Smooth muscle cell (in vitro differentiated cells): ENCODE results near the gene RDH16. TPM values are rescaled to one million over a fixed set of nuclear protein-coding genes. Genes with fewer than 3 reads are reported as not detected.
"Not testable (repeated sequence)": the region's sequence is repeated elsewhere in the genome, so short reads cannot be mapped to it uniquely, and the experiment has no call there.

Experiments
- DNase-seq: peaks from one replicate; lab custom pipeline; 2025; ENCODE audit not compliant: unreplicated experiment; lab: John Stamatoyannopoulos, UW
- H2AFZ ChIP-seq: fragments of 200-600 bp; sonication (generic); 2 replicates; pipeline ENCODE4 v1.6.0; 2016; ENCODE audit warnings: antibody characterized with exemption, low read depth, mild to moderate bottlenecking
- H3F3A ChIP-seq: fragments of 200-600 bp; sonication (generic); 2 replicates; pipeline ENCODE4 v1.6.0; 2017; ENCODE audit warnings: antibody characterized with exemption, low read depth
- H3K27ac ChIP-seq: fragments of 200-600 bp; sonication (generic); 2 replicates; pipeline ENCODE4 v1.5.1; 2016; ENCODE audit warnings: low read depth, mild to moderate bottlenecking
- H3K27me3 ChIP-seq: fragments of 200-600 bp; sonication (generic); 2 replicates; pipeline ENCODE4 v1.6.1; 2016; ENCODE audit warnings: low read depth, mild to moderate bottlenecking
- H3K36me3 ChIP-seq: fragments of 200-600 bp; sonication (generic); 2 replicates; pipeline ENCODE4 v1.5.1; 2016; ENCODE audit warnings: low read depth
- H3K4me1 ChIP-seq: fragments of 200-600 bp; sonication (generic); 2 replicates; pipeline ENCODE4 v1.5.1; 2016; ENCODE audit warnings: low read depth
- H3K4me2 ChIP-seq: fragments of 200-600 bp; sonication (generic); 2 replicates; pipeline ENCODE4 v1.6.0; 2016; ENCODE audit warnings: mild to moderate bottlenecking
- H3K4me3 ChIP-seq: fragments of 200-600 bp; sonication (generic); 2 replicates; pipeline ENCODE4 v1.5.1; 2016; ENCODE audit warnings: mild to moderate bottlenecking
- H3K79me2 ChIP-seq: fragments of 200-600 bp; sonication (generic); 2 replicates; pipeline ENCODE4 v1.6.0; 2016; ENCODE audit warnings: low read depth, mild to moderate bottlenecking
- H3K9ac ChIP-seq: fragments of 200-600 bp; sonication (generic); 2 replicates; pipeline ENCODE4 v1.6.0; 2016; ENCODE audit warnings: low read depth
- H3K9me3 ChIP-seq: fragments of 200-600 bp; sonication (generic); replicated peaks from 2 replicates; pipeline ENCODE4 v1.5.1; 2016; ENCODE audit warnings: low read depth
- H4K20me1 ChIP-seq: fragments of 200-600 bp; sonication (generic); 2 replicates; pipeline ENCODE4 v1.6.0; 2016; ENCODE audit warnings: low read depth
- CTCF ChIP-seq: fragments of 200-600 bp; sonication (generic); IDR thresholded peaks from 2 replicates; pipeline ENCODE4 v1.5.1; 2017; ENCODE audit warnings: borderline replicate concordance, mild to moderate bottlenecking, antibody characterized with exemption; ENCODE audit not compliant: insufficient read depth, poor library complexity, severe bottlenecking
- WGBS: methylation state at CpG from one replicate; pipeline ENCODE4 v1.1.7; 2016; ENCODE audit warnings: low lambda C conversion rate; 5-methylcytosine and 5-hydroxymethylcytosine counted together
- polyA plus RNA-seq: library from polyadenylated mRNA; unstranded; fragments of >200 nt; fragmentation: Nextera tagmentation; extraction: Ambion mirVana; gene quantifications from 2 replicates; pipeline ENCODE4 v1.2.1, GENCODE V29; 2016
- total RNA-seq: library from RNA; depleted of rRNA; stranded (reverse); fragments of >200 nt; gene quantifications from 2 replicates; pipeline ENCODE4 v1.2.3, GENCODE V29; 2014

Gene RDH16
- total and polyA plus RNA-seq, 2 experiments from 2014 or later, result 0.55 to 2.0 TPM

- H3K27me3 ChIP-seq, result no peaks in the 10 kb centered on the region
- no peak for DNase-seq
- no peak overlapping the region for H3K27ac ChIP-seq
- no peaks in the 10 kb centered on the region for H4K20me1 ChIP-seq
- no peaks in the 10 kb centered on the region for H3K4me1 ChIP-seq
- H3K9ac ChIP-seq, result no peak overlapping the region
- no peaks in the 10 kb centered on the region for H3K79me2 ChIP-seq
- H3K4me3 ChIP-seq, result no peak overlapping the region
- H3K4me2 ChIP-seq, result no peak overlapping the region
- no peaks in the 10 kb centered on the region for H3K36me3 ChIP-seq
- 98% methylated on average over 2 of the region's 2 CpGs for WGBS
- no peaks in the 10 kb centered on the region for H3F3A ChIP-seq
- no peak for TF ChIP-seq CTCF
- H3K9me3 ChIP-seq, result no peaks in the 10 kb centered on the region
- no peak overlapping the region for H2AFZ ChIP-seq
Measured at GRCh38 chr12:56948881-56949280, 8.5 kb downstream of the RDH16 start.

- Histone ChIP-seq H2AFZ (no peak overlapping the region), H3K9ac (no peak overlapping the region), H4K20me1 (no peaks in the 10 kb centered on the region), H3K27ac (no peak overlapping the region), H3K79me2 (no peaks in the 10 kb centered on the region), H3F3A (no peaks in the 10 kb centered on the region), H3K4me3 (no peak overlapping the region), H3K4me1 (no peaks in the 10 kb centered on the region), H3K9me3 (no peaks in the 10 kb centered on the region), H3K27me3 (no peaks in the 10 kb centered on the region), H3K36me3 (no peaks in the 10 kb centered on the region), H3K4me2 (no peak overlapping the region)
- no peak for TF ChIP-seq CTCF
- DNase-seq, result no peak
Measured at GRCh38 chr12:56948457-56948777, 9.0 kb downstream of the RDH16 start.

GRCh38 chr12:56947633-56948456, 9.6 kb downstream of the RDH16 start:
- Histone ChIP-seq H4K20me1 (no peaks in the 10 kb centered on the region), H3K9me3 (no peaks in the 10 kb centered on the region), H3K27ac (no peak overlapping the region), H3K27me3 (no peaks in the 10 kb centered on the region), H3K36me3 (no peaks in the 10 kb centered on the region), H3K4me2 (no peak overlapping the region), H3K79me2 (no peaks in the 10 kb centered on the region), H2AFZ (no peak overlapping the region), H3K4me1 (no peaks in the 10 kb centered on the region), H3K4me3 (no peak overlapping the region), H3K9ac (no peak overlapping the region), H3F3A (no peaks in the 10 kb centered on the region)
- no peak for DNase-seq
- 76% methylated on average over 6 of the region's 6 CpGs for WGBS
- no peak for TF ChIP-seq CTCF

- no peak for DNase-seq
- TF ChIP-seq CTCF, result no peak
- Histone ChIP-seq H3K27ac (no peak overlapping the region), H3K27me3 (no peaks in the 10 kb centered on the region), H3K4me1 (no peaks in the 10 kb centered on the region), H4K20me1 (no peaks in the 10 kb centered on the region), H3K36me3 (no peaks in the 10 kb centered on the region), H3F3A (no peaks in the 10 kb centered on the region), H3K4me2 (no peak overlapping the region), H3K9me3 (no peaks in the 10 kb centered on the region), H3K4me3 (no peak overlapping the region), H3K79me2 (no peaks in the 10 kb centered on the region), H3K9ac (no peak overlapping the region), H2AFZ (no peak overlapping the region)
- WGBS, result 94% methylated on average over 4 of the region's 4 CpGs
Measured at GRCh38 chr12:56943878-56944277, 13.5 kb downstream of the RDH16 start.

GRCh38 chr12:56943374-56943773, 14.0 kb downstream of the RDH16 start:
- DNase-seq, result not testable (repeated sequence)

More at GRCh38 chr12:56943374-56943773, 14.0 kb downstream of the RDH16 start:
- not testable (repeated sequence) for H3K27me3 ChIP-seq, H3K9me3 ChIP-seq, H3K4me1 ChIP-seq, H3K9ac ChIP-seq, H3K27ac ChIP-seq, H3K79me2 ChIP-seq, H3K4me2 ChIP-seq, H2AFZ ChIP-seq, H4K20me1 ChIP-seq, H3F3A ChIP-seq, H3K4me3 ChIP-seq, H3K36me3 ChIP-seq
- 93% methylated on average over 1 of the region's 1 CpG for WGBS
